SK-N-MC (cell line): ENCODE measurements around the gene KDM6A.

ENCODE experiments used
- DNase-seq: peaks from one replicate; pipeline ENCODE4 v3.0.0-alpha.2; 2011; ENCODE audit warnings: low read depth, low spot score
- H3K27ac ChIP-seq: fragments of 200-600 bp; sonication (generic); 2 replicates; pipeline ENCODE4 v1.5.1; 2016; ENCODE audit warnings: mixed run types
- H3K36me3 ChIP-seq: fragments of 200-600 bp; sonication (generic); 2 replicates; pipeline ENCODE4 v1.6.1; 2017; ENCODE audit warnings: antibody characterized with exemption, low read length, mixed read lengths; ENCODE audit not compliant: insufficient read depth
- H3K4me3 ChIP-seq: fragments of 200-600 bp; sonication (generic); 2 replicates; pipeline ENCODE4 v1.5.1; 2016
- H3K9ac ChIP-seq: fragments of 200-600 bp; sonication (generic); 2 replicates; pipeline ENCODE4 v1.8.0; 2017; ENCODE audit warnings: mixed run types, mixed read lengths; ENCODE audit not compliant: insufficient read length
- H3K9me3 ChIP-seq: fragments of 200-600 bp; sonication (generic); 2 replicates; pipeline ENCODE4 v1.6.1; 2017; ENCODE audit warnings: low read depth, mild to moderate bottlenecking, antibody characterized with exemption, low read length, moderate library complexity, mixed read lengths
- EZH2 ChIP-seq: fragments of 200-600 bp; sonication (generic); IDR thresholded peaks from one replicate; pipeline ENCODE4 v1.6.1; 2017; ENCODE audit warnings: antibody characterized with exemption
- FOXP2 ChIP-seq: optimal IDR thresholded peaks from 2 replicates; pipeline ENCODE3; 2011; ENCODE audit warnings: mild to moderate bottlenecking, moderate library complexity; ENCODE audit not compliant: insufficient read depth; ENCODE audit errors: extremely low read length, control extremely low read depth
- POLR2AphosphoS5 ChIP-seq: IDR thresholded peaks from 2 replicates; pipeline ENCODE4 v1.6.1; 2012; ENCODE audit warnings: mild to moderate bottlenecking, low read depth, low read length, borderline replicate concordance

The KDM6A gene

DNA sequence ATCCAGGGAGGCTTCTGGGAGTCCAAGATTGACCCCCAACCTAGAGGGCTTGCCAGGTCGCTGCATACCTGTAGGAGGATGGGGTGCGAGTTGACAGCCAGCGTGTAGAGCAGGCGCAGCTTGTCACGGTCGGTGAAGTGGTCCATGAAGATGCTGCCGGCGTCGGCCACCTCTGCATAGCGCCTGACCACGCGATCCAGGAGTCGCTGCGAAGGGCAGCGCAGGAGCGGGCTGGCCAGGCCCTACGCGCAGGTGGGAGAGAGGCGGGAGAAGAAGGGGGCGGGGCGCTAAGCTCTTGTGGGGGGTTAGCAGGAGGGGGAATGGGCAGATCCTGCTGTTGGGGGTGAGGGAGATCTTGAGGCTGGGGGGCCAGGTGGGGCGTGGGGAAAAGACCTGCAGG, 284.7 kb downstream of the KDM6A start:
- Histone ChIP-seq H3K36me3 (no peaks in the 10 kb centered on the region), H3K9ac (no peak overlapping the region), H3K27ac (no peak overlapping the region), H3K9me3 (no peaks in the 10 kb centered on the region), H3K4me3 (no peak overlapping the region)
- TF ChIP-seq POLR2AphosphoS5: no peak
- no peak for TF ChIP-seq EZH2
- no peak for TF ChIP-seq FOXP2
- DNase-seq: no peak
